CD4-positive, alpha-beta T cell treated with Interleukin-6 at 100 ng/mL for 8 hours (primary cell): ENCODE results near the gene NARS2.
A peak's percentile ranks its signal among the peaks of the same experiment; 100 is the strongest.
"Not testable (repeated sequence)": the region's sequence is repeated elsewhere in the genome, so short reads cannot be mapped to it uniquely, and the experiment has no call there.

Source experiments
- DNase-seq: peaks from one replicate; pipeline ENCODE4 v3.0.0-alpha.2; 2020; ENCODE audit warnings: mixed read lengths, low spot score

NARS2 gene

GRCh38 chr11:78574386-78575381, at the start of gene NARS2:
TSS of gene NARS2 (minus strand) at chr11:78574864. CDS start at chr11:78574488, 376 bp downstream.
- peak; percentile 96 for DNase-seq

- DNase-seq: no peak
Measured at GRCh38 chr11:78622666-78623065, 48.0 kb upstream of the NARS2 start.

GRCh38 chr11:78620159-78620558, 45.5 kb upstream of the NARS2 start:
- no peak for DNase-seq

- no peak for DNase-seq
Measured at GRCh38 chr11:78615724-78616123, 41.1 kb upstream of the NARS2 start.

GRCh38 chr11:78613378-78613813, 38.7 kb upstream of the NARS2 start:
- DNase-seq: no peak

DNA sequence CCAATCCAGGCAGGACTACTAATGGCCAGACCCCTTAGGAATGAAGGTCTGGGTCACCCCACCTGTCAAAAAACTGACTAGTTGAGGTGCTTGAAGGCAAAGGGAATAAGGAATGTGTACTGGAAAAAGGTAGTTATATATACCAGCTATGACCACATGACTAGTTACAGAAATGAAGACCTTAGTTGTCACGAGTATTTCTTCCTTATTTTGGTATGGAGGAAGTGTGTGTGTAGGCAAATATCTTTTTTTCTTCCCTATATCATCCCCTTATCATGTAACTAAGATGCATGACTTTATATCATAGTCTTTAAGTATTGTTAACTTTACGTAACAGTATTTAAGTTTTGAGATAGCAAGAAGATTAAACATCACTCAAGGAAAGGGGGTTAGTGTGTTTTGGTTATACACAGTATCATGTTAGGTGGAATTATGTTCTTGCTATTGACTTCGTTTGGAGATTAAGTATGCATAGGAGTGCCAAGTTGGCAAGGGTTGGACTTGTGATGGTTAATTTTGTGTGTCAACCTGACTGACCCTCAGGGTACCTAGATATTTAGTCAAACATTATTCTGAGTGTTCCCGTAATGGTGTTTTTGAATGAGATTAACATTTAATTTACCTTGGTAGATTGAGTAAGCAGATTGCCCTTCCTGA, 38.2 kb upstream of the NARS2 start:
- no peak for DNase-seq

DNA sequence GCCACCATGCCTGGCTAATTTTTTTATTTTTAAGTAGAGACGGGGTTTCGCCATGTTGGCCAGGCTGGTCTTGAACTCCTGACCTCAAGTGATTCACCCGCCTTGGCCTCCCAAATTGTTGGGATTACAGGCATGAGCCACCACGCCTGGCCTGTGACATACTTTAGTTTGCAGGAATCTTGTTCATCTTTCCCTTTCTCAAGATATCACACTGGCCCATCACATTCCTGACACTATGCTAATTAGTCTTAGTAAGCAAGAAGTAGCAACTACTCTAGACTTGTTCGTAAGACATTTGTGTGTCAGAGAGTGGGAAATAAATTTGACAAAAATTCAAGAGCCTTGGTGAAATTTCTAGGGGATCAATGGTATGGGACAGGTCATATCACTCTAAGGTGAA, 34.7 kb upstream of the NARS2 start:
- not testable (repeated sequence) for DNase-seq

GRCh38 chr11:78607696-78608095, 33.0 kb upstream of the NARS2 start:
- no peak for DNase-seq

GRCh38 chr11:78606667-78607066, 32.0 kb upstream of the NARS2 start:
- DNase-seq: no peak

- no peak for DNase-seq
Measured at GRCh38 chr11:78605296-78605695, 30.6 kb upstream of the NARS2 start.

- no peak for DNase-seq
Measured at GRCh38 chr11:78603792-78604191, 29.1 kb upstream of the NARS2 start.

DNA sequence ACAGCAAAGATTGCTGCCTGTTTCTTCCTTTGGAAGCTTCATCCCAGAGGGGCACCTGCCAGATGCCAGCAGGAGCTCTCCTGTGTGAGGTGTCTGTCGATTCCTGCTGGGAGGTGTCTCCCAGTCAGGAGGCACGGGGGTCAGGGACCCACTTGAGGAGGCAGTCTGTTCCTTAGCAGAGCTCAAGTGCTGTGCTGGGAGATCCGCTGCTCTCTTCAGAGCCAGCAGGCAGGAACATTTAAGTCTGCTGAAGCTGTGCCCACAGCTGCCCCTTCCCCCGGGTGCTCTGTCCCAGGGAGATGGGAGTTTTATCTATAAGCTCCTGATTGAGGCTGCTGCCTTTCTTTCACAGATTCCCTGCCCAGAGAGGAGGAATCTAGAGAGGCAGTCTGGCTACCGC, 28.1 kb upstream of the NARS2 start:
- DNase-seq: not testable (repeated sequence)

GRCh38 chr11:78601066-78601465, 26.4 kb upstream of the NARS2 start:
- not testable (repeated sequence) for DNase-seq

GRCh38 chr11:78597579-78597978, 22.9 kb upstream of the NARS2 start:
- DNase-seq: not testable (repeated sequence)

DNA sequence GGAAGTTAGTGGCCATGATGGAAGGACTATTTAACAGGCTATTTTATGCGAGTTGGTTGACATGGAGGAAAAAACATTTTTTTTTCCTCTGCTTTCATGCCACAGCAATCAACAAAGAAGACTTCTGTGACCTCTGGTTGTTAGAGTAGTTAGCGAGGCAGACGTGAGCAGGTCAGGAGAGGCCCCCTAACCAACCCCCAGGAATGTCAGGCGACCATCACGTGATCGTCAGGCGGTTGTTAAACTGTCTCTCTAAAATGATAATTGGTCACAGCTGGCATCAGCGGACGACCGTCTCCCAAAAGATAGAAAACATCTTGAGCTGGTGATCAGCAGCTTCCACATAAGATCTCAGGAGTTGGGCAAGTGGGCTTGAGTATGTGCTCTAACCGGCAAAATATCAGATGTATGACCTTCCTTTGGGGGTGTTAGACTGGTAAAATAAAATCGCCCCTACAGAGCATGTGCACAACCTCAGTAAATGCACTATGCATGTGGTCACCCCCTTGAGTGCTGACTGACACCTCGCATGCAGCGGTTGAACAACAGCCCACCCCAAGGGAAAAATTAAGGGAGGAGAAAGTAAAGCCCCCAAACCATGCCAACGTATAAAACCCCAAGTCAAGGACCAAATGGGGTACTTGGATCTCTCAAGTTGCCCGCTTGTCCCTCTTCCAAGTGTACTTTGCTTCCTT, 20.9 kb upstream of the NARS2 start:
- no peak for DNase-seq

- no peak for DNase-seq
Measured at GRCh38 chr11:78594814-78595213, 20.1 kb upstream of the NARS2 start.

DNA sequence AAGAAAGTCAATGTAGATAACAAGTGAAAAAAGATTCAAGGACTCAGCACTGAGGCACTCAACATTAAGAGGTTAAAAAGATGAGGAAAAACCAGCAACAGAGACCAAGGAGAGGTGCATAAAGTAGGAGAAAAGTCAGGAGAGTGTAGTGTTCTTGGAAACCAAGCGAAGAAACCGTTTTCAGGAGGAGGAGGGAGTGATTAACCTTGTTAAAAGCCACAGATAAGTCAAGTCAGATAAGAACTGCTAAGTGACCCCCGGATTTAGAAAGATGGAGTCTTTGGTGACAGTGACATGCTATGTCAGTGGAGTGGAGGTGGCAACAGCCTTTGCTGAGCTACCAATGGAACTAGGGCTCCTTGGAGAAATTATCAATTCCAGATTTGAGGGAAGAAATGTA, 13.9 kb upstream of the NARS2 start:
- DNase-seq: no peak

DNA sequence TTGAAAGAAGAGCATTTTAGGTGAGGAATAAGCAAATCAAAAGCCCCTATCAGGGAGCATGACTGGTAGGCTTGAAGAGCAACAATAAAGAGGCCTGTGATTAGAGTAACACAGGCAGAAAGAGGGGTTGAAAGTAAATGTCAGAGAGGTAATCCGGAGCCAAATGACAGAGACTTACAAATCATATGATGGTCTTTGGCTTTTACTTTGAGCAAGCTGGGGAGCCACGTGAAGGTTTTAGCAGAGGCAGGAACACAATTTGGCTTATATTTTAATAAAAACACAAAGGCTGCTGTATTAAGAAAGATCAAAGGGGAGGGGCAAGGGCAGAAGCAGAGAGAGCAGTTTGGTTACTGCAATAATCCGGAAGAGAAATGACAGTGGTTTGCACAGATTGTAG, 12.8 kb upstream of the NARS2 start:
- no peak for DNase-seq

GRCh38 chr11:78586452-78587046, 11.9 kb upstream of the NARS2 start:
- peak; percentile 12 for DNase-seq

DNA sequence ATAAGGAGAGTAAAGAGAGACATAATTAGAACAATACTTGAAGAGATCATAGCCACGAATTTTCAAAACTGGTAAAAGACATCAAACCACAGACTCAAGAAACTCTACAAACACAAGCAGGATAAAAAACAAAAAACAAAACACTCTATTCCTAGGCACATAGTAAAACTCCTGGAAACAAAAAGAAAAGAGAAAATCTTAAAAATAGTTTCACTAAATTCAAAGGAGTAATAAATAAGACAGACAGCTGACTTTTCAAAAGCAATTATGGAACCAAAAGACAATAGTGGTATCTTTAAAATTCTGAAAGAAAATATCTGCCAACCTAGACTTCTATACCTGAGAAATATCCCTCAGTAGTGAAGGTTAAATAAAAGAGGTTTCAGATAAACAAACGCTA, 9.2 kb upstream of the NARS2 start:
- DNase-seq: no peak

GRCh38 chr11:78577495-78577894, 2.8 kb upstream of the NARS2 start:
- DNase-seq: no peak

- no peak for DNase-seq
Measured at GRCh38 chr11:78576549-78577097, 2.0 kb upstream of the NARS2 start.
